GM19035 (cell line): Measurements from ENCODE around the gene CDH23.

Source experiments
- ATAC-seq: cut with Tn5 transposase; IDR thresholded peaks from one replicate; pipeline ENCODE4 v1.9.1; 2021; ENCODE audit not compliant: unreplicated experiment

The CDH23 gene

GRCh38 chr10:71511206-71511605 is 114.5 kb downstream of the CDH23 start:
- no peak for ATAC-seq

DNA sequence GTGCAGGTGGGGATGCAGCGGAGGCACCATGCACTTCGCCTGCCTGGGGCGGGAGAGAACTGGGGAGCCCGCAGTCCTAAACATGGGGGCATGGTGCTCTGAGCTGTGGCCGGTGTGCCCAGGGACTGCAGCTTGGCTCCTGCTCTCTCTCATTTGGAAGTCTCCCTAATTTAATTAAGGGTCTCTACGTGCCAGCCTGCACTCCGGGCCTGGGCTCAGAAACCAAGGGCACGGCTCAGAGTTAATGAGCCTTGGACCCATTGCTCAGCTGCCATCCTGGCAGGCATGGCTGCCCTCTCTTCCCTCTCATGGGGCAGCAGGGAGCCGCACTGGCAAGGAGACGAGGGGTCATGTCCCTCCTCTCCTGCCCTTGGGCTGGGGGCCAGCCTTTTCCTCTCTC is 115.6 kb downstream of the CDH23 start:
- no peak for ATAC-seq

DNA sequence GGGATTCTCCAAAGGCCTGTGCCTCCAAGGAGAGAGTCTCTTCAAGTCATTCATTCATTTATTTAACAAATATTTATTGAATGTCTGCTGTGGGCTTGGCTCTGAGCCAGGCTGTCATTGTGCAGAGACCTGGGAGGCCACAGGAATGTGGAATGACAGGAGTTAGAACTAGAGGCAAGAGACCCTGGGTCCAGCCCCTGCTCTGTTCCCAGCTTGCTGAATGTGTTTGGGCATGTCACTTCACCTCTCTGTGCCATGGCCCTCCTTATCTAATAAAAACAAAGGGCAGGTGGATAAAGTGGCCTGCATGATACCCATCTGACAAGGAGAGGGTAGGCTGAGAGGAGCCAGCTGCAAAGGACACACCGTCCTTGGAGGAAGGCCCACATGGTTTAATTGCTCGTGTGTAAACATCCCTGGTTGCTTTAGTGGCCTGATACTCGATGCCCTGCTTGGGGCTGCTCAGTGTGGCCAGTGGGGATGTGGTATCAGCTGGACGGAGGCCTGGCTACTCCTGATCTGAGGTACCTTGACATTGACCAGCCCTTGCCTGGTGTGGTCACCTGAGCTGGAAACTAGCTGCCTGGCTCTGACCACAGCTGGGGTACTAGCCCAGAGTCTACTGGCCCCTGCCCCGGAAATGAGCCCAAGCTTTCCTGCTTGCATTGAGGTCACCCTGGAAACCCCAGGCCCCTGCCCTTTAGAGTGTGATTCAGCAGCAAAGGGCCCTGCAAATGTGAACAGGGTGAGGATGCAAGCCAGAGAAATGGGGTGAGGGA is 116.2 kb downstream of the CDH23 start:
- ATAC-seq = no peak

GRCh38 chr10:71513540-71513853 is 116.8 kb downstream of the CDH23 start:
- no peak for ATAC-seq

DNA sequence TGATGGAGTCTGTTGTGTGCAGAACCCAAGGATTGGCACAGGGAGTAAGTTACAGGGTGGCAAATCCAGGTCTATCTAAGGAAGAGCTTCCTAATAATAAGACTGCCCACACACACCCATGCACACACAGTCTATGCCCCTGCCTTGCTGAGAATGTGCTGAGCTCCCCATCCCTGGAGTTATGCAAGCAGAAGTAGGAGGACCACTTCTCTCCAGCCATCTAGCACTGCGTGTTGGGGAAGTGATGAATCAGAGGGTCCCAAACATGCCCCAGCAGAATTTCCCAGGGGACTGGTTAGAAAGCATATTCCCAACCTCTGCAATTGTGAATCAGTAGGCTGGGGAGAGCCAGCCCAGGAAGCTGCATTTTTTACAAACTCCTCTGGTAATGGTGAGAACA is 117.2 kb downstream of the CDH23 start:
- ATAC-seq = no peak

DNA sequence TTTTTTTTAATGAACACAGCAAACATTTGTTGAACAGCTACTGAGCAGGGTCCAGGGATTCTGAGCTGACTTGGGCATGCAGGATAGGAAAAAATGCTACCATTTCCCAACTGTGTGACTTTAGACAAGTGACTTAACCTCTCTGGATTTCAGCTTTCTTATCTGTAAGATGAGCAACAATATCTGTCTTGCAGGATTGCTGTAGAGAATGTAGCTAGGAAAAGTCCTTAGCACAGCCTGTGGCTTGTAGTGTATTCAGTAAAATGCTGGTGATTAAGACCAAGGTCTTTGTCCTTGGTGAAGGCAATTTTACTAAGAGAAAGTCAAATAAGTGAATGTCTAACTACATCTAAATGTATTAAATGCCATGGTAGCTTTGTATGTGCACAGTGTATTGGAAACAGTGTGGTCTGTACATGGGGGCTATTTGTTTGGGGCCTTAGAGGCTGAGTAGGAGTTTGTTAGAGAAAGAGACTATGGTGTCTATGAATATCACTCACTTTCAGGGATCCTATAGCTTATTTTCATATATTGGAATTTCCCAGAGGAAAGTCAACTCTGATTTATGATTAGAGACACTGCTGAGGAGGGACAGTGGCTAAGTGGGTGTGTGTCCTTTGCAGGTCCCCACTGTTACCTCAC is 118.9 kb downstream of the CDH23 start:
- ATAC-seq = no peak

GRCh38 chr10:71516890-71517289 is 120.2 kb downstream of the CDH23 start:
- ATAC-seq = no peak

DNA sequence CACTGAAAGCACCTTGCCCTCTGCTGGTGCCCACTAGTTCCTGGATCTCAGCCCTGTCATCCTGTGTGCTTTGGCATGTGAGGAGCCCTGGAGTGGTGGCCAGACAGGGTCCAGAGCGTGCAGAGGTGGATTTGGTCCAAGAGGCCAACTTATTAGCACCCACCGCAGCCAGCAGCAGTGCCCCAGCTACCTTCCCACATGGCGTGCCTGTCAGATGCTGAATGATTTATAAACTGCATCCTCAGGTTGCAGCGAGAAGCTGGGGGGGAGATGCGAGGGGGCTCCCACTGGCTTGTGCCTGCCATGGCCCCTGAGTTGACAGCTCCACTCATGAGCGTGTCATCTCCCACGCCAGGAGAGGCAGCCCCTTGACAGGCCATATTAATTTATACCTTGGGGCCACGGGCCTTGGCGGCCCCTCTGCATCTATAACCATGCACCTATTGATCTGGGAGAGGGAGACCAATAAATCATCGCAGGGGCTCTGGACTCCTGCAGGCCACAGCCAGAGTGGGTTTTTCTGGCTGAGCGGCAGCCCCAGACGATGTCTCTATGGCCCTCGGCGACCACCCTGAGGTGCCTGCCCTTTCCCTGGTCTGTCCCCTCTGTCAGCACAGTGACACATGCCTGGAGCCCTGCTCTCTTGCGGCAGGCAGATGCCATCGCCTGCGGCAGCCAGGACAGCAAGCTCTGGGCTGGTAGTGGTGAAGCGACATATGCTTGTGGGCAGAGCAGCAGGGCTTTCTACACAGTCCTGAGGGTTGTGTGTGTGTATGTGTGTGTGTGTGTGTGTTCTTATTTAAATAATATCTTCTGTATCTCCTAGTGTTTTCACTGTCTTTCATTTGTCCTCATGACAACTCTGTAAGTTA is 120.8 kb downstream of the CDH23 start:
- no peak for ATAC-seq

GRCh38 chr10:71520042-71520441 is 123.3 kb downstream of the CDH23 start:
- no peak for ATAC-seq

DNA sequence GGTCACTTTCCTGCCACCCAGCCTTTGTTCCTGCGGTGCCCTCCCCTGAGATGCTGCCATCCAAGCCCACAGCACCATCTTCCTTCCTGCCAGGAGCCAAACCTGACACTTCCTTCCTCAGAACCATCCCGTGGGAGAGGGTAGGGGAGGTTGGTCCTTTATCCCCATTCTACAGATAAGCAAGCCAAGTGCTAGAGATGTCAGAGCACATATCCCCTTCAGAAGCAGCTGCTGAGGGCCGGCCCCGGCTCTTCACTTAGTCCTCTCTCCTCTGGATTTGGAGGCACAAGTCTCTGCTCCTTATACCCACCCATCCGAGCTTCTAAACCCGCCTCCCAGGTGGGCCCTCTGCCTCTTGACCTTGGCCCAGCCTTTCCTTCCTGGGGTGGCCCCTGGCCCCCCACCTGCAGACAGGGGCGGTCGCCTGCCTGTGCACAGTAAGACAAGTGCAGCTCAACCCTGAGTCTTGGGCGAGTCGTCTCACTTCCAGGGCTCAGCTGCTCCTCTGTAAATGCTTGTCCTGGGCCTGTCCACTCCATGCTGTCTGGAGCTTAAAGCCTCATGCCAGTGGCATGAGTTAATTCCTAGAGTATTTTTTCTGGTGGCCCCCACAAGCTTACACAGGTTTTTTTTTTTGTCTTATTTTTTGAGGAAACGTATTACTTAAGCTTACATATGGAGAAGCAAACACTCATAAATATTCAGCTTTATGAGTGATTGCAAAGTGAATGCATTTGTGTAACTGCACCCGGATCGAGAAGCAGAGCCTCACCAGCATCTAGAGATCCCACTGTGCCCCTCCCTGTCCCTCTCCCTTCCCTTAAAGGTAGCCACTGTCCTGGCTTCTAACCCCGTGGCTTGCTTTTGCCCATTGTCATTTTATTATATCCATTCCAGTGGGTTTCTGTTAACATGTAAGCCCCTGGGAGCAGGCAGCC is 125.1 kb downstream of the CDH23 start:
- no peak for ATAC-seq

DNA sequence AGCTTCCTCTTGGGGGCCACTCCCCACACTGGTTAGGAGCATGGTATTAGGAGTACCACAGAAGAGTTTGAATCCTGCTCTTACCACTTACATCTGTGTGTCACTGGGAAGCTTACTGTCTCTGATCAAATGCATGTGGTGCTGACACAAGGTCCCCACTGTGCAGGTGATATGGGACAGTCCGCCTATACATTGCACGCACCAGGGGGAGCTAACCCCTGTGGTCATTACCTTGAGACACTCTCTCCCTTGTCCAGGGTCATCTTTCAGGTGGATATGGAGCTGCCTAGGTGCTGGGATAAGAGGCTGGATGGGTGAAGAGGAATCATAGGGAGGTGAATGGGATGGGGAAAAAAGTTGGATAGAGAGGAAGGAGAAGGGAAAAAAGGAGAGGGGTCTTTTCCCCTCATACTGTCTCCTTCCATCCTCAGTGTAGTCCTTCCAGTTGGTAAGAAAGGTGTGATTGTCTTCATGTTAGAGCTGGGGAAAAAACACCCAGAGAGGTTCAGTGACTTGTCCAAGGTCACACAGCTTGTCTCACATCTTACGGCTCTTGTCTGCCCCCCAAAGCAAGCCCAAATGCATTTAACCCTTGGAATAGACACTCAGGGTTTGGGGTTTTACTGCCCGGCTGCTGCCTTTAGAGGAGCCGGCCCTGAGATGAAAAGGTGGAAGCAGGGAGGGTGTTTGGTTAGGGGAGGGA is 125.9 kb downstream of the CDH23 start:
- ATAC-seq = no peak

GRCh38 chr10:71523756-71524155 is 127.0 kb downstream of the CDH23 start:
- ATAC-seq = no peak

DNA sequence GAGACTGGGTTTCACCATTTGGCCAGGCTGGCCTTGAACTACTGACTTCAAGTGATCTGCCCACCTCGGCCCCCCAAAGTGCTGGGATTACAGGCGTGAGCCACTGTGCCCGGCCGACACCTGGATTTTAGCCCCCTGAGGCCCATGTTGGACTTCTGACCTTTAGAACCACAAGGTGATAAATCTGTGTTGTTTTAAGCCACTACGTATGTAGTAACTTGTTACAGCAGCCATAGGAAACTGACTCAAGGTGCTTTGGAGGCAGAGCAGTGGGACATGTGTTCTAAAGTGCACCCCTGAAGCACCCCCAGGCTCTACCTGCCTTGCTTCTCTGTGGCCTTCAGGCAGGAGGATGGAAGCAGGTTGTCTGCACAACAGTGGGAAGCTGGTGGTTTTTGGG is 128.4 kb downstream of the CDH23 start:
- no peak for ATAC-seq

GRCh38 chr10:71525721-71526120 is 129.0 kb downstream of the CDH23 start:
- no peak for ATAC-seq

- ATAC-seq = no peak
Observed at GRCh38 chr10:71526653-71527052, 129.9 kb downstream of the CDH23 start.

- ATAC-seq = no peak
Observed at GRCh38 chr10:71527135-71527534, 130.4 kb downstream of the CDH23 start.

- no peak for ATAC-seq
Observed at GRCh38 chr10:71528371-71529206, 131.9 kb downstream of the CDH23 start.

DNA sequence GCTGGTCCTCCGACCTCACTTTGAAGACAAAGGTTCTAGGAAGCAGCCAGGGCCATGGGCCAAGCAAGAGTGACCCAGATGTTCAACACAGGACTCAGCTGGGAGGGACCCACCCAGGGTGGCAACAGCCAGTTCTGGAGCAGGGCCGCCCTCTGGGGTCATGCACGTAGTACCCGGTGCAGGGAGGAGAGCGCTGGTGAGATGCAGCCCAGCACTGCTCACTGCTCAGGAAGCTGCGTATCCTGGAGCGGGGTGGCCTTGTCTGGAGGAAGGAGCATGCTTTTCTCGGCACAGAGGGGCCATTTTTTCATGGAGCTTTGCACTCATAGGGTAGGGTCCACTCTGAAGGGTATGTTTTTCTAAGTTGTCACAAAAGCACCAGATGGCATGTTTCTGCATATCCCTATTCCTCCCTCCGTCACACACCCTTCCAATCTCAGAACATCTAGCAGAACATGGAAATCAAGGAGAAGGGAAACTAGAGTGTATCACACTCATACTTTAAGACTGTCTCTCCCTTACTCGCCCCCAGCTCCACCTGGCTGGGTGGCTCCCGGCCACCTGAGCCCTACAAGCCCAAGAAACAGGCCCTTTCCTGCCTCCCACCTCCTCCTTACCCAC is 132.6 kb downstream of the CDH23 start:
- ATAC-seq = no peak

- ATAC-seq = no peak
Observed at GRCh38 chr10:71530781-71531180, 134.1 kb downstream of the CDH23 start.
